Measurements from ENCODE around the gene CADPS2.

The CADPS2 gene

GRCh38 chr7:122858320-122858719 is 27.9 kb downstream of the CADPS2 start:
- no peak for DNase-seq (ENCODE audit: low read depth)
- H3K4me3 ChIP-seq (ENCODE audit: low read depth, low read length) = no peak overlapping the region
- TF ChIP-seq CTCF (IDR thresholded peaks at IDR 0.05; ENCODE audit: control insufficient read depth, extremely low read depth, insufficient read depth) = no peak

GRCh38 chr7:122850528-122850927 is 35.7 kb downstream of the CADPS2 start:
- no peak for TF ChIP-seq CTCF (IDR thresholded peaks at IDR 0.05; ENCODE audit: control insufficient read depth, extremely low read depth, insufficient read depth)

GRCh38 chr7:122849957-122850328 is 36.3 kb downstream of the CADPS2 start:
- H3K4me3 ChIP-seq (ENCODE audit: low read depth, low read length) = no peak overlapping the region
- no peak for TF ChIP-seq CTCF (IDR thresholded peaks at IDR 0.05; ENCODE audit: control insufficient read depth, extremely low read depth, insufficient read depth)
- DNase-seq (ENCODE audit: low read depth) = no peak

More at GRCh38 chr7:122850528-122850927, 35.7 kb downstream of the CADPS2 start:
- H3K4me3 ChIP-seq (ENCODE audit: low read depth, low read length) = no peak overlapping the region
- DNase-seq (ENCODE audit: low read depth) = no peak

DNA sequence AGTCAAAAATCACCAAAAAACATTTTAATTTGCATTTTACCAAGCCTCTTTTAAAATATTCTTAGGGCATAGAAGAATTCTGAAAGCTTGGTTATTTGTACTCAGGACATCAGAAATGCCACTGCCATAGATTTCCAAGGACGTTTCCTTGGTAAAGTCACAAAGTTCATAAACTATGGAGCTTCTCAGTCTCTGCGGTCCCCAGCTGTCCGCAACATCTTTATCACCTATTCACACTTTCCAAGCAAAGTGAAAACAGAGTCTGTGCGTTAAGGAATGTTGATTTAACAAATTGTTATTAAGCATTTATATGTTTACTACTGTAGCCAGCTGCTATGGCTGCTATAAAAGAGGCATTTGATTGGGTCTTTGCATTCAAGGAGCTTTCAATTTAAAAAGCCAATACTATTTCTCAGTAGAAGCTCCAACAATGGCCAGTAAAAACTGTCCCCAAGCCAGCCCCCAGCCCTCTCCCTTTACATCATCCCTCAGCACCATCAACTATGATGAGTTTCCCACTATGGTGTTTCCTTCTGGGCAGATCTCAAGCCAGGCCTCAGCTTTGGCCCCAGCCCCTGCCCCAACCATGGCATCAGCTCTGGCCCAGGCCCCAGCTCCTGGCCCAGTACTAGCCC is 36.8 kb downstream of the CADPS2 start:
- no peak for DNase-seq (ENCODE audit: low read depth)
- TF ChIP-seq CTCF (IDR thresholded peaks at IDR 0.05; ENCODE audit: control insufficient read depth, extremely low read depth, insufficient read depth) = no peak
- no peak overlapping the region for H3K4me3 ChIP-seq (ENCODE audit: low read depth, low read length)

DNA sequence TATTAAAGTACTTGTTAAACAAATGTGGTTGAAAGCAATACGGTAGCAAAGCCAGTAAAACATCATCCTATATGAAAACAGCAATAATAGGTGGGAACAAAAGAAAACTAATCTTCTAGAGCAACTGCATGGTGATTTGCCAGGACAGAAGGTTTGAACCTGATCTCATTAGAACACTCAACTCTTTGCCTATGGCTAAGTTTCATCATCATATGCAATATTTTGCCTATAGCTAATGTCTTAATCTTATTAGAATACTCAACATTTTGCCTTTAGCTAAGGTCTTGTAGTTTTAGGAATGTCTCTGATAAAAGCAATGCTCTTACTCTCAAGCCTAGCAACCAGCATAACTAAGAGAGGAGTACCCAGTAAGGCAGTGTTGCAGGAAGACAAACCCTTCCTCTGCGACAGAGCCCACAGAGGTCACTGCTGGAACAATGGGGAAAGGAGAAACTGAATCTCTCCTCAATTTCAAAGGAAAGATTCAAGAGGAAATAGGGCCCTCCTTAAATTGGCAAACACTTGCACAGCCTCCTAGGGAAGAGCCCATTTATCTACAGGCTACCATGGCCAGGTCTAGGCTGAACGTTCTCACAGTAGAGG is 38.3 kb downstream of the CADPS2 start:
- no peak overlapping the region for H3K4me3 ChIP-seq (ENCODE audit: low read depth, low read length)
- no peak for TF ChIP-seq CTCF (IDR thresholded peaks at IDR 0.05; ENCODE audit: control insufficient read depth, extremely low read depth, insufficient read depth)
- DNase-seq (ENCODE audit: low read depth) = no peak

GRCh38 chr7:122846591-122846990 is 39.7 kb downstream of the CADPS2 start:
- TF ChIP-seq CTCF (IDR thresholded peaks at IDR 0.05; ENCODE audit: control insufficient read depth, extremely low read depth, insufficient read depth) = no peak
- peak; percentile 78 for DNase-seq (ENCODE audit: low read depth)
- no peak overlapping the region for H3K4me3 ChIP-seq (ENCODE audit: low read depth, low read length)

DNA sequence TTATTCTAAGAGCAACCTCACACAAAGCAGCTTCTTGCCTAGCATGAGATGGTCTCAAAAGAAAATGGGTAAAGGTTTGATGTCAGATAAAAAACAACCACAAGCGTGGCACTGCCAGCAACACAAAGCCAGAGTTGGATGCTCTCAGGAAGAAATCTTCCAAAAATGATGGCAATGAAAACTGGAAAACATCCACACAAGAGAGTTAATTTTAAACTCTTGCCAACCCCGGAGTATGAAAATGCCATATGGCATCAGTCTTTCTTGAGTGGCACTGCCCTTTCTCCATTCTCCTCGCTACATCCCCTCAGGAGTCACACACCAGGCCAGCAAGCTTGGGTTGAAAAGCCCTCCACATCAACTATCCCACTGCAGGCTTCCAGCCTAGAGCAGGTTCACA is 41.0 kb downstream of the CADPS2 start:
- TF ChIP-seq CTCF (IDR thresholded peaks at IDR 0.05; ENCODE audit: control insufficient read depth, extremely low read depth, insufficient read depth) = no peak
- DNase-seq (ENCODE audit: low read depth) = no peak
- no peak overlapping the region for H3K4me3 ChIP-seq (ENCODE audit: low read depth, low read length)

All from LNCaP clone FGC (cell line).